H9 (cell line): ENCODE results near the gene ZNF646. TPM values are rescaled to one million over a fixed set of nuclear protein-coding genes. Genes with fewer than 3 reads are reported as not detected.

Experiments used
- DNase-seq: peaks from one replicate; pipeline ENCODE4 v3.0.0-alpha.2; 2017
- H2AFZ ChIP-seq: one replicate; pipeline ENCODE4 v1.6.1; 2013; ENCODE audit warnings: mild to moderate bottlenecking, low read length, control low read depth, moderate library complexity
- H2AK5ac ChIP-seq: 2 replicates; pipeline ENCODE4 v1.6.1; 2013; ENCODE audit warnings: low read length, control low read depth, mixed read lengths; ENCODE audit not compliant: insufficient read length
- H2BK120ac ChIP-seq: one replicate; pipeline ENCODE4 v1.6.1; 2013; ENCODE audit warnings: low read depth, mild to moderate bottlenecking, low read length, control low read depth, inconsistent platforms; ENCODE audit not compliant: poor library complexity, severe bottlenecking
- H2BK12ac ChIP-seq: 2 replicates; pipeline ENCODE4 v1.6.1; 2013; ENCODE audit warnings: low read length, control low read depth, mixed read lengths, low read depth; ENCODE audit not compliant: insufficient read length
- H2BK15ac ChIP-seq: 2 replicates; pipeline ENCODE4 v1.6.1; 2013; ENCODE audit warnings: low read depth, low read length, control low read depth
- H2BK20ac ChIP-seq: one replicate; pipeline ENCODE4 v1.6.1; 2013; ENCODE audit warnings: low read depth, mild to moderate bottlenecking, low read length, control low read depth, inconsistent platforms; ENCODE audit not compliant: poor library complexity, severe bottlenecking
- H2BK5ac ChIP-seq: 2 replicates; pipeline ENCODE4 v1.6.1; 2013; ENCODE audit warnings: low read length, control low read depth, mixed read lengths; ENCODE audit not compliant: insufficient read length
- H3K14ac ChIP-seq: 2 replicates; pipeline ENCODE4 v1.6.1; 2013; ENCODE audit warnings: low read length, control low read depth; ENCODE audit not compliant: insufficient read depth
- H3K18ac ChIP-seq: 2 replicates; pipeline ENCODE4 v1.6.1; 2013; ENCODE audit warnings: low read depth, mild to moderate bottlenecking, mixed read lengths, low read length, control low read depth; ENCODE audit not compliant: insufficient read length
- H3K23ac ChIP-seq: 2 replicates; pipeline ENCODE4 v1.6.1; 2013; ENCODE audit warnings: low read length, control low read depth, mixed read lengths, low read depth; ENCODE audit not compliant: insufficient read length
- H3K23me2 ChIP-seq: 2 replicates; pipeline ENCODE4 v1.6.1; 2013; ENCODE audit warnings: low read depth, mild to moderate bottlenecking, mixed read lengths, low read length, control low read depth; ENCODE audit not compliant: insufficient read length, poor library complexity, severe bottlenecking
- H3K27ac ChIP-seq: 2 replicates; pipeline ENCODE4 v1.5.1; 2013; ENCODE audit warnings: low read length, control low read depth, mixed read lengths, low read depth; ENCODE audit not compliant: insufficient read length
- H3K27me3 ChIP-seq: 2 replicates; pipeline ENCODE4 v1.6.1; 2013; ENCODE audit warnings: low read length, control low read depth, inconsistent platforms; ENCODE audit not compliant: insufficient read depth
- H3K4ac ChIP-seq: 2 replicates; pipeline ENCODE4 v1.6.1; 2013; ENCODE audit warnings: low read depth, mild to moderate bottlenecking, control low read depth, inconsistent platforms, low read length, moderate library complexity
- H3K4me1 ChIP-seq: 2 replicates; pipeline ENCODE4 v1.6.1; 2013; ENCODE audit warnings: low read length, control low read depth, inconsistent platforms; ENCODE audit not compliant: insufficient read depth
- H3K4me2 ChIP-seq: 2 replicates; pipeline ENCODE4 v1.6.1; 2013; ENCODE audit warnings: low read length, control low read depth, mixed read lengths; ENCODE audit not compliant: insufficient read length, insufficient read depth
- H3K56ac ChIP-seq: 2 replicates; pipeline ENCODE4 v1.6.1; 2013; ENCODE audit warnings: low read depth, mild to moderate bottlenecking, mixed read lengths, low read length, control low read depth; ENCODE audit not compliant: insufficient read length
- H3K79me1 ChIP-seq: 2 replicates; pipeline ENCODE4 v1.6.1; 2013; ENCODE audit warnings: low read depth, mild to moderate bottlenecking, moderate library complexity, low read length, control low read depth, inconsistent platforms; ENCODE audit not compliant: insufficient read depth, poor library complexity, severe bottlenecking
- H3K79me2 ChIP-seq: 2 replicates; pipeline ENCODE4 v1.6.1; 2013; ENCODE audit warnings: low read length, control low read depth, inconsistent platforms; ENCODE audit not compliant: insufficient read depth
- H3K9ac ChIP-seq: 2 replicates; pipeline ENCODE4 v1.6.1; 2013; ENCODE audit warnings: low read length, control low read depth, mixed read lengths; ENCODE audit not compliant: insufficient read length; ENCODE audit errors: extremely low read depth
- H3K9me3 ChIP-seq: one replicate; pipeline ENCODE4 v1.6.1; 2013; ENCODE audit warnings: low read depth, low read length, inconsistent platforms; ENCODE audit not compliant: control insufficient read depth
- H3T11ph ChIP-seq: one replicate; pipeline ENCODE4 v1.6.1; 2013; ENCODE audit warnings: mild to moderate bottlenecking, low read length, control low read depth, inconsistent platforms
- H4K20me1 ChIP-seq: one replicate; pipeline ENCODE4 v1.6.1; 2013; ENCODE audit not compliant: control insufficient read depth, insufficient read length, insufficient read depth
- H4K5ac ChIP-seq: 2 replicates; pipeline ENCODE4 v1.6.1; 2013; ENCODE audit warnings: low read depth, mild to moderate bottlenecking, mixed read lengths, low read length, control low read depth; ENCODE audit not compliant: insufficient read length
- H4K8ac ChIP-seq: replicated peaks from 2 replicates; pipeline ENCODE4 v1.6.1; 2013; ENCODE audit warnings: low read length, control low read depth, mixed read lengths, low read depth; ENCODE audit not compliant: insufficient read length
- H4K91ac ChIP-seq: 2 replicates; pipeline ENCODE4 v1.6.1; 2013; ENCODE audit warnings: low read depth, mild to moderate bottlenecking, moderate library complexity, mixed read lengths, low read length, control low read depth; ENCODE audit not compliant: insufficient read length
- H3K27ac Mint-ChIP-seq, 3 experiments: 2 replicates in 2 of 3; 3 replicates in 1 of 3; pipeline ENCODE4 v1.8.0; 2020 to 2021; ENCODE audit warnings: mixed read lengths in 3 of 3, mild to moderate bottlenecking in 1 of 3, moderate library complexity in 1 of 3
- H3K27me3 Mint-ChIP-seq: 2 replicates; pipeline ENCODE4 v1.8.0; 2021; ENCODE audit warnings: low read depth, mild to moderate bottlenecking, moderate library complexity, mixed read lengths
- H3K36me3 Mint-ChIP-seq, 3 experiments: 2 replicates in 2 of 3; 3 replicates in 1 of 3; pipeline ENCODE4 v1.8.0; 2020 to 2021; ENCODE audit warnings: low read depth in 3 of 3, mixed read lengths in 3 of 3; ENCODE audit not compliant: insufficient read depth in 1 of 3
- H3K4me1 Mint-ChIP-seq, 2 experiments: 2 replicates each; pipeline ENCODE4 v1.8.0; 2020; ENCODE audit warnings: mixed read lengths in 2 of 2
- H3K4me3 Mint-ChIP-seq, 2 experiments: 2 replicates in 1 of 2; 3 replicates in 1 of 2; pipeline ENCODE4 v1.8.0; 2020 to 2021; ENCODE audit warnings: mild to moderate bottlenecking in 2 of 2, mixed read lengths in 2 of 2, moderate library complexity in 1 of 2
- H3K9me3 Mint-ChIP-seq, 2 experiments: 2 replicates in 1 of 2; 3 replicates in 1 of 2; pipeline ENCODE4 v1.8.0; 2020; ENCODE audit warnings: mild to moderate bottlenecking in 2 of 2, mixed read lengths in 2 of 2, moderate library complexity in 1 of 2
- CTCF ChIP-seq: fragments of 200-600 bp; sonication (generic); conservative IDR thresholded peaks from 3 replicates; pipeline ENCODE4 v1.8.0; 2021; ENCODE audit warnings: antibody characterized with exemption, mild to moderate bottlenecking
- WGBS: extraction: QIAGEN DNeasy Blood & Tissue Kit; methylation state at CpG from one replicate; pipeline ENCODE4 v1.1.7; 2013; ENCODE audit warnings: missing lambda C conversion rate, low lambda C conversion rate, mixed read lengths; ENCODE audit not compliant: insufficient read length; ENCODE audit errors: extremely low coverage; 5-methylcytosine and 5-hydroxymethylcytosine counted together
- total RNA-seq: library from RNA; stranded (reverse); gene quantifications from 2 replicates; pipeline ENCODE4 v1.2.1, GENCODE V29; 2021

ZNF646 gene
- total RNA-seq, 1 experiment from 2014 or later: 29.2 TPM

- peaks cover 9 to 15% of the 10 kb centered on the region in 2 experiments for H3K4me1 Mint-ChIP-seq
- peaks cover 5 to 21% (median 20%) of the 10 kb centered on the region in 3 experiments; a peak in 6 of 7 replicates for H3K36me3 Mint-ChIP-seq
- Histone ChIP-seq H3K56ac (no peak within 1 kb of the TSS), H4K91ac (no peak within 1 kb of the TSS), H4K8ac (no peak within 1 kb of the TSS), H3K23ac (no peak within 1 kb of the TSS), H3K18ac (no peak within 1 kb of the TSS), H3K9me3 (no peaks in the 10 kb centered on the region), H3K14ac (peak within 1 kb of the TSS; percentile 32), H4K20me1 (peaks cover 3% of the 10 kb centered on the region), H2BK120ac (no peak within 1 kb of the TSS), H3K79me2 (peaks cover 2% of the 10 kb centered on the region; the same call in 1 of the 2 replicates), H2AFZ (peak within 1 kb of the TSS; percentile 66), H2BK20ac (no peak within 1 kb of the TSS), H2BK5ac (no peak within 1 kb of the TSS), H4K5ac (no peak within 1 kb of the TSS), H3K27me3 (no peaks in the 10 kb centered on the region), H2BK12ac (no peak within 1 kb of the TSS), H3K4me2 (peak within 1 kb of the TSS; percentile 80), H3K27ac (no peak within 1 kb of the TSS), H2BK15ac (no peak within 1 kb of the TSS), H3K4ac (no peak within 1 kb of the TSS), H3K79me1 (peaks cover 2% of the 10 kb centered on the region), H3K4me1 (peaks cover 2% of the 10 kb centered on the region; the same call in 1 of the 2 replicates), H3T11ph (no peak within 1 kb of the TSS), H3K23me2 (peaks cover 11% of the 10 kb centered on the region), H2AK5ac (no peak within 1 kb of the TSS), H3K9ac (peak within 1 kb of the TSS; percentile 76)
- H3K4me3 Mint-ChIP-seq: peak within 1 kb of the TSS; percentile 92 to 99
- no peak for TF ChIP-seq CTCF
- WGBS: no CpG with 5 or more reads among the region's 69 CpGs
- H3K27me3 Mint-ChIP-seq: peaks cover 2% of the 10 kb centered on the region
- no peaks in the 10 kb centered on the region; a peak in 1 of 5 replicates for H3K9me3 Mint-ChIP-seq
- DNase-seq: peak; percentile 98
- H3K27ac Mint-ChIP-seq: peak within 1 kb of the TSS; percentile 44 to 94 (median 94); a peak in 6 of 7 replicates
Observed at GRCh38 chr16:31094424-31095120, 20.4 kb downstream of the ZNF646 start, which contains the start of gene VKORC1. VKORC1 (minus strand) TSS chr16:31094797; CDS start chr16:31094729, 68 bp downstream.
